Chondrocyte (in vitro differentiated cells): ENCODE measurements around the gene RAMAC. TPM values are rescaled to one million over a fixed set of nuclear protein-coding genes. Genes with fewer than 3 reads are reported as not detected.
A peak's percentile ranks its signal among the peaks of the same experiment; 100 is the strongest.

ENCODE experiments used
- DNase-seq: peaks from one replicate; pipeline ENCODE4 v3.0.0; 2021; ENCODE audit warnings: mixed read lengths, low spot score
- H3K27ac Mint-ChIP-seq: one replicate; pipeline ENCODE4 v1.8.0; 2021; ENCODE audit warnings: mild to moderate bottlenecking, moderate library complexity, mixed read lengths; ENCODE audit not compliant: unreplicated experiment
- H3K27me3 Mint-ChIP-seq: 2 replicates; pipeline ENCODE4 v1.8.0; 2021; ENCODE audit warnings: low read depth, mixed read lengths
- H3K36me3 Mint-ChIP-seq: 2 replicates; pipeline ENCODE4 v1.8.0; 2021; ENCODE audit warnings: low read depth, mixed read lengths
- H3K4me1 Mint-ChIP-seq: 2 replicates; pipeline ENCODE4 v1.8.0; 2021; ENCODE audit warnings: low read depth, mild to moderate bottlenecking, mixed read lengths
- H3K4me3 Mint-ChIP-seq: one replicate; pipeline ENCODE4 v1.8.0; 2021; ENCODE audit warnings: mild to moderate bottlenecking, moderate library complexity, mixed read lengths; ENCODE audit not compliant: unreplicated experiment
- H3K9me3 Mint-ChIP-seq: 2 replicates; pipeline ENCODE4 v1.8.0; 2021; ENCODE audit warnings: low read depth, mixed read lengths
- CTCF ChIP-seq: fragments of 200-600 bp; sonication (generic); IDR thresholded peaks from 2 replicates; pipeline ENCODE4 v1.5.0; 2021; ENCODE audit warnings: antibody characterized with exemption, mild to moderate bottlenecking, moderate library complexity
- total RNA-seq: library from RNA; stranded (reverse); gene quantifications from 3 replicates; pipeline ENCODE4 v1.2.1, GENCODE V29; 2021

The RAMAC gene
- total RNA-seq, 1 donor from 2014 or later = 19.4 TPM

- no peak for TF ChIP-seq CTCF
- H3K27ac Mint-ChIP-seq = peak overlapping the region; percentile 80
- H3K4me3 Mint-ChIP-seq = peak overlapping the region; percentile 87
- H3K9me3 Mint-ChIP-seq = peaks cover 7% of the 10 kb centered on the region
- H3K27me3 Mint-ChIP-seq = no peaks in the 10 kb centered on the region
- peaks cover 26% of the 10 kb centered on the region for H3K4me1 Mint-ChIP-seq
- peaks cover 7% of the 10 kb centered on the region for H3K36me3 Mint-ChIP-seq
- DNase-seq = no peak
Measured at GRCh38 chr15:83012076-83012426, 26.0 kb downstream of the RAMAC start.

DNA sequence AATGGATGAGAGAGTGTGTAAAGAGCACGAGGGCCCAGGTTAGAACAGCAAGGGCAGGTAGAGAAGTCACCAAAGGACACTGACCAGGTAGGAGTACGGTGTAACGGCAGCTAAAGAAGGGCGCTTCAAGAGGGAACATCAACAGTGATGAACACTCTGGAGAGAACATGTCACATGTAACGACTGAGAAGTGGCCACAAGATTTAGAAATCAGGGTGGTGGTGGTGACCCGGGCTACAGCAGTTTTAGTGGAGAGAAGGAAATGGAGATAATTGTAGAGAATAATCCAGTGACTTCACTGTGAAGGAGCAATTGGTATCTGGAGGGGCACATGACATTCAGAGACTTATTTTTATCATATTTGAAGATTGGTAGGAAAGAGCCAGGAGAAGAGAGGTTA is 26.6 kb downstream of the RAMAC start:
- Mint-ChIP-seq H3K27me3 (no peaks in the 10 kb centered on the region), H3K9me3 (peaks cover 7% of the 10 kb centered on the region), H3K4me1 (peaks cover 26% of the 10 kb centered on the region), H3K4me3 (no peak overlapping the region), H3K27ac (peak overlapping the region; percentile 38), H3K36me3 (peaks cover 5% of the 10 kb centered on the region)
- DNase-seq = no peak
- no peak for TF ChIP-seq CTCF

DNA sequence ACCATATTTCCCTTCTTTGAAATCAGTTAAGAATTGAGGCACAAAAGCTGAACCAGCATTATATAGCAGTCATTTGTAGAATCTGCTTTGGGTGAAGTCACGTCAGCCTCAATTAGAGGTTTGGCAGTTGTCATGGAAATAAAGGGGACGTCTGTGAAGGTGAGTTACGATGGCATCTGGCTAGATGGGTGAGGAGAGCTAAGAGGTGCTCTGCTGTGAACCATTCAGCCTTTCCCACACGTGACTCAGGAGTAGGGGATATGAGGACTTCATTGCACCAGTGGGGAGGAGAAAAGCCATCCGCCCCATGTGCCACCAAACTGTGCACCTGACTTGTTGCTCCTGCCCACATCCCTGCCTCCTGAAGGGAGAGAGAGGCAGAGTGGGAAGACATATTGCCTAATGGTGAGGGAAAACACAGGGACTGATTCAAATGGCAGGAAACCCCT is 28.2 kb downstream of the RAMAC start:
- DNase-seq = no peak
- peaks cover 2% of the 10 kb centered on the region for H3K36me3 Mint-ChIP-seq
- H3K27me3 Mint-ChIP-seq = no peaks in the 10 kb centered on the region
- no peak overlapping the region for H3K27ac Mint-ChIP-seq
- H3K4me3 Mint-ChIP-seq = no peak overlapping the region
- peaks cover 26% of the 10 kb centered on the region for H3K4me1 Mint-ChIP-seq
- H3K9me3 Mint-ChIP-seq = peaks cover 7% of the 10 kb centered on the region
- TF ChIP-seq CTCF = no peak

- Mint-ChIP-seq H3K9me3 (peaks cover 7% of the 10 kb centered on the region), H3K27me3 (no peaks in the 10 kb centered on the region), H3K27ac (no peak overlapping the region), H3K36me3 (peaks cover 2% of the 10 kb centered on the region), H3K4me3 (no peak overlapping the region), H3K4me1 (peaks cover 21% of the 10 kb centered on the region)
- TF ChIP-seq CTCF = no peak
- DNase-seq = no peak
Measured at GRCh38 chr15:83015361-83015760, 29.4 kb downstream of the RAMAC start.

DNA sequence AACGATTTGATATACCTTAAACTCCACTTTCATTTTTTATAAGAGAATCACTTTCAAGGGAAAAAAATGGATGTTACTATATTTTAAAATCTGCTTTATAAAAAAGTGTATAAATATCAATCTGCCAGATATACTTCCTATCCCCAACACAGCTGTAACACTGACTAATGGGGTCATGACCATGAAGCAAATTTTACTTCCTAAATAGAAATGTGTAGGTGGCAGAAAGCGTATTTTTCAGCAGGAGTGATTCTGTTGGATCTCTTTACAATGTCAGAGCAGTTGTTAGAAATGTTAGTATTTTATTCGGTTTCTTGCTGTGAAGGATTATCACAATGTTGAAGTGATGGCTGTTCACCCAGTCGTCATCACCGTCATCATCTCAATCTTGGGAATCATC is 30.9 kb downstream of the RAMAC start:
- peaks cover 11% of the 10 kb centered on the region for H3K4me1 Mint-ChIP-seq
- no peak for TF ChIP-seq CTCF
- no peak overlapping the region for H3K4me3 Mint-ChIP-seq
- H3K9me3 Mint-ChIP-seq = peaks cover 6% of the 10 kb centered on the region
- H3K27me3 Mint-ChIP-seq = no peaks in the 10 kb centered on the region
- DNase-seq = no peak
- H3K27ac Mint-ChIP-seq = no peak overlapping the region
- H3K36me3 Mint-ChIP-seq = peaks cover 2% of the 10 kb centered on the region
